GM12891 (cell line): ENCODE results near the gene PCNX2.

ENCODE experiments used
- DNase-seq: peaks from one replicate; pipeline ENCODE4 v3.0.0; 2011; ENCODE audit warnings: low spot score; ENCODE audit not compliant: insufficient read length
- FAIRE-seq: peaks from 2 replicates; lab custom pipeline; 2011; peaks lifted over from hg19 to GRCh38; lab: Jason Lieb, UNC
- PAX5 ChIP-seq: IDR thresholded peaks from 2 replicates; pipeline ENCODE4 v1.6.1; 2011; ENCODE audit warnings: low read length, moderate library complexity, mild to moderate bottlenecking; ENCODE audit not compliant: insufficient read depth, severe bottlenecking
- POLR2A ChIP-seq: IDR thresholded peaks from 2 replicates; pipeline ENCODE4 v1.6.1; 2011; ENCODE audit warnings: low read depth, low read length, control low read depth
- POLR2AphosphoS5 ChIP-seq: IDR thresholded peaks from 2 replicates; pipeline ENCODE4 v1.6.1; 2011; ENCODE audit warnings: low read depth, low read length, control low read depth
- POU2F2 ChIP-seq: IDR thresholded peaks from 2 replicates; pipeline ENCODE4 v1.6.1; 2011; ENCODE audit warnings: low read depth, mild to moderate bottlenecking, control low read depth, low read length, moderate library complexity
- SPI1 ChIP-seq: IDR thresholded peaks from 2 replicates; pipeline ENCODE4 v1.6.1; 2011; ENCODE audit warnings: low read depth, low read length, control low read depth
- TAF1 ChIP-seq: IDR thresholded peaks from 2 replicates; pipeline ENCODE4 v1.6.1; 2011; ENCODE audit warnings: low read depth, low read length, control low read depth

Gene PCNX2

GRCh38 chr1:232985882-232986526, 309.5 kb downstream of the PCNX2 start:
- TF ChIP-seq POU2F2, result no peak
- no peak for TF ChIP-seq TAF1
- no peak for TF ChIP-seq SPI1
- no peak for TF ChIP-seq PAX5
- no peak for TF ChIP-seq POLR2A
- TF ChIP-seq POLR2AphosphoS5, result no peak
- FAIRE-seq, result no peak
- DNase-seq, result no peak

- FAIRE-seq, result no peak
- DNase-seq, result no peak
- TF ChIP-seq POU2F2, result no peak
- TF ChIP-seq SPI1, result no peak
- no peak for TF ChIP-seq PAX5
- TF ChIP-seq TAF1, result no peak
- TF ChIP-seq POLR2A, result no peak
- no peak for TF ChIP-seq POLR2AphosphoS5
These were observed 310.7 kb downstream of the PCNX2 start for GRCh38 chr1:232984577-232985425.

- TF ChIP-seq SPI1 (no peak), POU2F2 (no peak), PAX5 (no peak), TAF1 (no peak)
- DNase-seq (no peak), FAIRE-seq (no peak)
These were observed 311.5 kb downstream of the PCNX2 start for GRCh38 chr1:232983817-232984567.

- no peak for DNase-seq
- TF ChIP-seq SPI1, result no peak
- TF ChIP-seq POLR2A, result no peak
- no peak for TF ChIP-seq POU2F2
- TF ChIP-seq POLR2AphosphoS5, result no peak
- TF ChIP-seq TAF1, result no peak
- TF ChIP-seq PAX5, result no peak
- no peak for FAIRE-seq
These were observed 312.1 kb downstream of the PCNX2 start for GRCh38 chr1:232983375-232983774.

- FAIRE-seq, result no peak
These were observed 313.1 kb downstream of the PCNX2 start for GRCh38 chr1:232982238-232982944.

GRCh38 chr1:232980986-232981560, 314.5 kb downstream of the PCNX2 start:
- TF ChIP-seq POLR2A (no peak), SPI1 (no peak), POU2F2 (no peak), PAX5 (no peak), TAF1 (no peak)
- FAIRE-seq (no peak), DNase-seq (no peak)

More at GRCh38 chr1:232982238-232982944, 313.1 kb downstream of the PCNX2 start:
- no peak for DNase-seq
- TF ChIP-seq POU2F2 (no peak), PAX5 (no peak), POLR2AphosphoS5 (no peak), POLR2A (no peak), TAF1 (no peak), SPI1 (no peak)

- no peak for FAIRE-seq
- no peak for DNase-seq
- TF ChIP-seq POLR2A, result no peak
These were observed 315.1 kb downstream of the PCNX2 start for GRCh38 chr1:232980355-232980978.

GRCh38 chr1:232979558-232979957, 316.0 kb downstream of the PCNX2 start:
- no peak for TF ChIP-seq PAX5
- no peak for TF ChIP-seq TAF1
- no peak for TF ChIP-seq POU2F2
- TF ChIP-seq POLR2A, result no peak
- TF ChIP-seq SPI1, result no peak
- no peak for TF ChIP-seq POLR2AphosphoS5
- DNase-seq (no peak), FAIRE-seq (no peak)
